GM19238 (cell line): ENCODE data around the gene SELENOO.

Experiments
- DNase-seq: peaks from one replicate; pipeline ENCODE4 v3.0.0; 2011; ENCODE audit warnings: low spot score; ENCODE audit not compliant: insufficient read length

Gene SELENOO

DNA sequence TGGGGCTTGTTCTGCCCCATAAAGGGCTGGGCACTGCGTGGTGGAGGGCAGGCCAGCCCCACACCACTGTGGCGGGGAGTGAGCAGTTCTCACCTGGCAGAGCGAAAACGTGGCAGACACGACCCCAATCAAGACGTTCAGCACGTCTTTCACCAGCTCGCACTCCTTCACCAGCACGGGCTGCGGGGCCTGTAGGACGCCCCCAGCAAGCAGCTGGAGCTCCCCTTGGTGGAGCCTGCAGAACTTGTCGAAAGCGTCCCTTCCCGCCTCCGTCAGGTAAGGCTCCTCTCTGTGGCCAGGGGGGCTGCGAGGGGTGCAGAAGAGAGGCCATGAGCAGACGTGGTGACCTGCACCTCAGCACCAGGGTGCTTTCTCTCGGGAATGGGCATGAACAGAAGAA lies 32.4 kb downstream of the SELENOO start:
- DNase-seq: no peak

DNA sequence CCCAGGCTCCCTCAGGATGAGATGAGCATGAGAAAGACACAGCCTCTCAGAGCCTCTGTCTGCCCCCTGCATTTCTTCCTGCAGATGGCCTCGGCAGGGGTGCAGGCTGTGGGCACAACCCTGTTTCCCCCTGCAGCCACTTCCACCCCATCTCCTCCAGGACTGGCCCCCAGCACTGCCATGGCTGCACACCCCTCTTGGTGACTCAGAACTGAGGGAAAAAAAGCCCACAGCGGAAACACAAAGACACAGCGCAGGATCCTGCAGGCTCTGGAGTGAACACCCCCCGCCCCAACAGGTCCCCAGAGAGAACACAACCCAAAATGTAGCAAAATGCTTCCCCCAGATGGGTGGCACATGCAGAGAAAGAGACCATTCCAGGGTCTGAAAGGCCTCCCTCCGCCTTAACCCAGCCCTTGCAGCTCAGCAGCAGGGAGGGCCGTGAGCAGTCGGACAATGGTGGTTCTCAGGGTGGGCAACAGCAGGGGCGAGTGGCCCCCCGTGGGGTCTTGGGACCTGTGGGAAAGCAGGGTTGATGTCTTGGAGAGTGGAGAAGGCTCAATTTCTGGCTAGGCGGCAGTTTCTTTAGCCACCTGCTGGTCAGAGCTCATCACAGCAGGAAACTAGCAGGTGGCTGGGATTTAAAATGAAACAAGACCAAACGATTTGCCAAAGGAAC lies 36.1 kb downstream of the SELENOO start:
- DNase-seq: no peak

DNA sequence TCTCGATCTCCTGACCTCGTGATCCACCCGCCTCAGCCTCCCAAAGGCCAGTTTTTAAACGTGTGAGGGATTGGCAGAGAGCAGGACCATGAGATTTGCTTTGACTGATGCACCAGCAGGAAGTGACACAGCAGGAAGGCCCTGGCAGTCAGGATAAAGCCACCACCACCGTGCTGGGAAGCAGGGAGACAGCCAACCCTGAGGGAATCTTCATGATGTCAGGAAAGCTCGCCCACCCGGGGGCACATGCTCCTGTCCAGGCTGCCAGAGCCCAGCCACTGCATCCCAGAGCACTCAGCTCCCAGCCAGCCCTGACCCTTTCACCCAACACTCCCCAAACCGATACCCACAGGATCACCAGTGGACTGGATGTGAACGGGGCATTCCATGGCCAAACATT lies 37.9 kb downstream of the SELENOO start:
- no peak for DNase-seq

DNA sequence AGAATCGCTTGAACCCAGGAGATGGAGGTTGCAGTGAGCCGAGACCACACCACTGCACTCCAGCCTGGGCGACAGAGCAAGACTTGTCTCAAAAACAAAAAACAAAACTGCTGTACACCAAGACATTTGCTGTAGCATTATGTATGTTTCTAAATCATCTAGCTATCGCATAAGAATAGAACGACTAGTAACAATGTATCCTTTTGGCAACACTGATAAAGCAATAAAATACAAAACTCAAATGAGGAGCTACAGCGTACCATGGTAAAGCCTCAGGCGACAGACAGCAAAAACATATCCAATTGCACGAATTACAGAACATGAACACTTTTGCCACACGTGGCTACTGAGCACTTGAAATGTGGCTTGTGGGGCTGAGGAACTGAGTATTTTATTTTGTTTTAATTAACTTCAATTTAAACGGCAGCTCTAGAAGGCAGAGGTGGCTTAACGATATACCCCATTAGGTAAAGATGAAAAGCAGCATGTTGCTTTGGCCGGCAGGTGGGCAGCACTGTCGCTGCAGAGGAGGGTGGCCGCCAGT lies 41.7 kb downstream of the SELENOO start:
- no peak for DNase-seq

DNA sequence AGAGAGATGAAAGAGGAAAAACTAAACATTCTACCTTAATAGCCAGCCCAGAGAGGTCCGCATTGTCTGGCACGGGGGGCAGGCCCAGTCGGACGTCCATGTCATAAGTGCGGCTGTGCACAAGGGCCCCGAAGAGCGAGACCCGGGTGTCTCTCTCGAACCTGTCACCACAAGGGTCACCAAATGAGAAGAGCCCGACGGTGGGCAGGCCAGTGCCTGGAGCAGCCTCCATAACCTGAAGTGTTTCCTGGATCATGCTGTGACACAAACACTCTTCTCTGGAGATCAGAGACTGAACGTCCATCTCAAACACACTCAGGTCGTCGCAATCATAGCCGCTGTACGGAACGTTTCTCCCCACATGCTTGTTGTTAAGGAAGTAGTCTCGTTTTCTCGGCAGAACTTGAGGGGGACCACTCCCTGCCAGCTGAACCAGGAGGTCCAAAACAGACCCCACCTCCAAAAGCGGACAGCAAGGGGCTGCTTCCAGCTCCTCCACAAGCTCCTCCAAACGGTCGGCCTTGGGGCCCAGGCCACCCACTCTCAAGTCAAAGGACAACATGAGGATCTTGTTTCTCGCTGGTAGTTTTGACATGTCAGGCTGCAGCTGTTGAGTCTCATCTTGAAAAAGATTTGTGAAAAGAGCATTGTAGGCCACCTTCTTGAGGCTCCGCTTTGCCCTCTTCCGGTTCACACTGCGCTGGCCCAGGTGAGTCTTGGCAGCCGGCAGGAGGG lies 43.0 kb downstream of the SELENOO start:
- no peak for DNase-seq

DNA sequence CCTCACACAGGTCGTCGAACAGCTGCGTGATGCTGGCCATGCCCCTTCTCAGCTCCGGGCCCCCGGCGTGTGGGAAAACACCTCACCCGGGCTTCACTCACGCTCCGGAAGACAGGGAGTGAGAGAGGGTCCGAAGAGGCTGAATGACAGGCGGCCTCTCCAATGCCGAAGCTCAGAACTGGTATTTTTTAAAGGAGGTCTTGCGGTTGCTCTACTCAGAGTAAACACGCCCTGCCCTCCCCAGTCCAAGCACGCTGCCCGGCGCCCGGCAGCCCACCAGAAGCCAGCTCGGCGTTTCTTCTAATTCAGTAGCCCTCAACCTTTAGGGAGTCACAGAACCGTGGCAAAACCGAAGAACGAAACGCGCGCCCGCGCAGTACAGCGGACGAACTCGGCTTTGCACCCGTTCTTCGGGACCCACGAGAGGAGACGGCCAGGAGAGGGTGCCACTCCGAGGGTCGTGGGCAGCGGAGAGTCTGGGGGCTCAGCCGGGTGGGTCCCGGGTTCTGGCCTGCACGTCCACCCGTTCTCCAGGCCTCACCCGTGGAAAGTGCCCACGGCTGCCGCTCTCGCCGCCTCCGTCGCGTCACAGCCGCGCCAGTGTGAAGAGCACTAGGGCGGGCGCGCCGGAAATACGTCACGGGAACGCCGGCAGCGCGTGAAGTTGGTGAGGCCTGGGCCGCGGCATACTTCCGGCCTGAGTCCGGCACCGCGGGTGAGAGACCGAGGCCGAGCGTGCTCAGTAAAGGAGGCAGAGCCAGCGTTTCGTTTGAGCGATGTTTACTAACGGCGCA lies 43.8 kb downstream of the SELENOO start, which contains the start of gene TUBGCP6:
TSS of gene TUBGCP6 (minus strand) at position 604 of the 794 bp plus-strand sequence. CDS start at position 40, 564 bp downstream.
- peak; percentile 93 for DNase-seq

DNA sequence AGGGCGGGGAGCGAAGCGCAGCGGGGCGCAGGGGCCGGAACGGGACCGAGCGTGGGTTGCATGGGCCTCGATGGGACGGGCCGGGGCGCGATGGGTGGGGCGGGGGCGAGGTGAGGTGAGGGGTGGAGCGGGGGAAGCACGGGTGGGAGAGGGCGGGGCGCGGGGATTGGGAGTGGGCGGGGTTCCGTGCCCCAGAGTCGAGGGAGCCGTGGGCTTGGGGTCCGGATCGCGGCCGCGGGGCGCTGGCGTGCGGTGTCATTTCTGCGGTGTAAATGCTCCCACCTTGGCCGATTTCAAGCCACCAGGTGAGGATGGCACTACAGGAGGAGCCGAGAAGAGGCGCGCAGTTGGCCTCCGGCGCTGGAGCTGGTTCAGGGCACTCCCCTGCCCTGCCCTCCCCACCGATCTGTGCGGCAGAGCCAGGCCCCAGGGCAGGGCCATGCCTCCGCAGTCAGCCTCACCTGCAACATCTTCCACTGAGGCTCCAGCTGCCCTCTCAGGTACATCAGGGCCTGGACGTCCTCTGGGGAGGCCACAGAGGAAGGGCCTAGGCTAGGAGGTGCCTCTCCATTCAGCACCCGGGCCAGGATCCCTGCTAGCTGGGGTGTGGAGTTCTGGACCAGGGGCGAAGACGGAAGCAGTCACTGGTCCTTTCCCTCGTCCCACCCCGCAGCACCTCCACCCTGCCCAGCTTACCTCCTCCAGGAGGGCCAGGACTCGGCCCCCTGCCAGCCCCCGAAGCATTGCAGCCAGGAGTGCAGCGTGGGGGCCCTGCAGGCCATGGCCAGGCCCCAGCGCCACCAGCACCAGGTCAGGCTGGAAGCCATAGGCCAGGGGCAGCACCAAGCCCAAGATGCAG lies 44.6 kb downstream of the SELENOO start:
- no peak for DNase-seq

DNA sequence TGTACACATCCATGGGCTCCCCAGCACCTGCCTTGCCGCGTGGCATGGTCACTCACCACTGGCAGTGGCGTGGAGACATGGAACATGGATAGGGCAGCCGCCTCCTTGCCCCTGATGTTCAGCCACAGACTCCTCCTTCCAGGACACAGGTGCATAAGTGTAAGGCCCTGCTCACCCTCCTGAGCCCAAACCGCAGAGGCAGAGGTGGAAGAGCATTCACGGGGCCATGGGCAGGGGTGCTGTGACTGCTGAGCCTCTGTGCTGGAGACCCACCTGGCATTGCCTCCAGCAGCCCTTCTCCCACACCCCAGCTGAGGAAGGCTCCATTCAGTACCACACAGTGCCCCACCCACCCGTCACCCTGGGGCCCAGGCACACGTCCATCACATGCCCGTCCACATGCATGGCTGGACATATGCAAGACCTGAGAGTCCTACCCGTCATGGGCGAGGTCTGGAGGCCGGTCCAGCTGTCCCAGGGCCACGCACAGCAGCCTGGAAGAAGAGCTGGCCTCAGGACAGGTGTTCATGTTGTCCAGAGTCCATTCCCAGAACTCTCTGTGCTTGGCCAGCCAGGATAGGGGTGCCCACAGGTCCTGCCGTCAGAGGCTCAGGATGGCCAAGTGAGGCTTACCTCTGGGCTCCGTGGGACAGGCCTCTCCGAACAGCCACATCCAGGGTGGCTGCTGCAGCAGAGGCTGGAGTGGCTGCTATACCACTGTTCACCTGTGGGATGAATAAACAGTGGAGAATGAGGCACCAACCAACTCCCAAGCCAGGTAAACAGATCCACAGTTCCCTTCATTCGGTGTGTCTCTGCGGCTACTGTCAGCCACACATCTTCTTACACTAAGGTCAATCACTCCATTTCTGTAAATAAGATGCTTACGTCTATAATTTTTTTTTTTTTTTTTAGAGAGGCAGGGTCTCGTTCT lies 45.7 kb downstream of the SELENOO start:
- DNase-seq: no peak

DNA sequence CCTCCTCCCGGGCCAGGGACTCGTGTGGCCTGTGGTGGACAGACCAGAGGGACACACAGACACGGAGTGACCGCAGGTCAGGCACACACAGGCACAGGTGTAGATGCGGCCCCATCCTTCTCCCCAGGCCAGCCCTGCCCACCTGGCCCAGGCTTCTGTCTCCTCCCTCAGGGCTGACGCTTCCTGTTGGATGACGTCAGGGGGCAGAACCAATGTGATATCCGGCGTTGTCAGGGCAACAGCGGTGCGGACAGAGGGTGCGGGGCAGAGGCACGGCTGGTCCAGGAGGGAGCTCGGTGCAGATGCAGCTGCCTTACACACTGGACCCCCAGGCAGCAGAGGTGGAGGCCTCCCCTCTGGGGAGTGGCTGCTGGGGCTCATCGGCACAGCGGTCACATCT lies 46.9 kb downstream of the SELENOO start:
- no peak for DNase-seq

DNA sequence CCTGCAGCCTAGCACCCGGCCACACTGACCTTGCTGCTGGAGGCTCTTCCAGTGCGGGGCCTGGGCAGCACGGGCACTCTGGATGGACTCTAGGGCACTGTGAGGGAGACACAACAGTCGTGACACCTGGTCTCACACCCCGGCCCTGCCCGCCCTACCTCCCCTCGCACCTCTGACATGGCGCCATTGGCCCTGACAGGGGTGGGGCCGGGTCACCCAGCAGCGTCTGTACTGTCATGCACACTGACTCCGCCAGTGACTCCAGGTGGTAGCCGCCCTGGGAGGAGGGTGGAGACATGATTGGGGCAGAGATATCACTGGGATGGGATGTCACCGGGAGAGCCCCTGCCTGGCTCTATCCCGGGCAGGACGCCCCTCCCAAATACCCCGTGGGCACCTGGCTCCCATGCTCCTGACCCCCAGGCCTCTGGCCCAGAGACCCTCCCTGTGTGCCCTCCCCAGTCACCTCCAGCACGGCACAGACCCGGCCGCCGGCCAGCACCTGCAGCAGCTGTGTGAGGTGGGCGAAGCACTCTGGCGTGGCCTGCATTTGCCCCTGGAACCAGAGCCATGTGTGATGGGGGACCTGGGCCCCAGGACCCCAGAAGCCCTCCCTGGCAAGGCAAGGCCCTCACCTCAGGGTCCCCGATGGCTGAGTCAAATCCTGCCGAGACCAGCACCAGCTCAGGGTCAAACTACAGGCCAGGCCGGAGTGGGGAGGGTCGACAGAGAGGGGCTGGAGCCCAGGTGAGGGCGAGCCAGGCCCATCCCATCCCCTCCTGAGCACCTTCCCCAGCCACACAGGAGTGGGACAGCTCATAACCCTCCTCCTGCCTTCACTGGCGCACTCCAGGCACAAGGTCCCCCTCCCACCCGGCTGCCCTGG lies 47.6 kb downstream of the SELENOO start:
- DNase-seq: no peak

DNA sequence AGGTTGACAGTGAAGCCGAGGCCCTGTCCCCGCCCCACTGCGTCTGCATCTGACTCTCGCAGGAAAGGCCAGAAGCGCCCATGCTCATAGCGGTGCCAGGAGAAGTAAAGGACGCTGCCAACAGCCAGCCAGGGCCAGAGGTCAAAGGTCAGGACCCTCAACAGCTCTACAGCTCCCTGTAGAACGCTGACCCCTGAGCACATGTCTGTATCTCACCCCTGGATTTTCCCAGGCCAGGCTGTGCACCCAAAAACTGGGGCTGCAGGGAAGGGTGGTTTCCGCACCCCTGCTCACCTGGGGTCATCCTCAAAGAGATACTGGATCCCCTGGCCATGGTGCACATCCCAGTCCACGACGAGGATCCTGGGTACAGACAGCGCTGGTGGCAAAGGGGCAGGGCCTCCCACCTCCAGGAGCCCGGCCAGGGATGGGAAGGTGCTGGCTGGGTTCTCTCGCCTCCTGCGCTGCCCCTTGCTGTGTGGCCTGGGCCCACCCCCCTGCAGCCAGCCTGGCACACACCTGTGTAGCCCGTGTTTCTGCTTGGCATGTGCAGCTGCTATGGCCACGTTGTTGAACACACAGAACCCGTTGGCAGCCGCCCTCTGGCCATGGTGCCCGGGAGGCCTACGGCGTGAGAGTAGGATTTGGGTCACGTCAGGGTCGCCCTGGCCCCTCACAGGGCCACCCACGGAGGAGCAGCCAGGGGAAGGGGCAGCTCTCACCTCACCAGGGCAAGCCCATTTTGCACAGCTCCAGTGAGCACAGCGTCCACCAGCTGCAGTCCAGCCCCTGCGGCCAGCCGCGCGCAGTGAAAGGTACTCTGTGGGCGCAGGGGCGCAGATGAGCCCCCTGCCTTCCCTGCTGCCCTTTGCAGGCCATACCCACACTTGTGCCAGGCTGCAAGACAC lies 48.8 kb downstream of the SELENOO start:
- DNase-seq: no peak

DNA sequence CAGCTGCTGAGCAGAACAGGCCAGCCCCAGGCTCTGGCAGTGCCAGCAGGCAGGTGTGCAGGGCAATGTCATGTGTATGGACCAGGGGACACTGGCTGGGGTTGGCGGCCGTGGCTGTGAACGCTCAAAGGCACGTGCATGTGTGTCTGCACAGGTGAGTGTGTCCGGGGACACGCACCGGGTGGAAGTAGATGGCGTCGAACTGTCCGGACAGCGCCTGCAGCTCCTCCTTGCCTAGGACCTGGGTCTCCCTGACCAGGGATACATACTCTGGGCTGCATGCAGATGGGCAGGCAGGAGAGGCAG lies 49.4 kb downstream of the SELENOO start:
- DNase-seq: no peak

DNA sequence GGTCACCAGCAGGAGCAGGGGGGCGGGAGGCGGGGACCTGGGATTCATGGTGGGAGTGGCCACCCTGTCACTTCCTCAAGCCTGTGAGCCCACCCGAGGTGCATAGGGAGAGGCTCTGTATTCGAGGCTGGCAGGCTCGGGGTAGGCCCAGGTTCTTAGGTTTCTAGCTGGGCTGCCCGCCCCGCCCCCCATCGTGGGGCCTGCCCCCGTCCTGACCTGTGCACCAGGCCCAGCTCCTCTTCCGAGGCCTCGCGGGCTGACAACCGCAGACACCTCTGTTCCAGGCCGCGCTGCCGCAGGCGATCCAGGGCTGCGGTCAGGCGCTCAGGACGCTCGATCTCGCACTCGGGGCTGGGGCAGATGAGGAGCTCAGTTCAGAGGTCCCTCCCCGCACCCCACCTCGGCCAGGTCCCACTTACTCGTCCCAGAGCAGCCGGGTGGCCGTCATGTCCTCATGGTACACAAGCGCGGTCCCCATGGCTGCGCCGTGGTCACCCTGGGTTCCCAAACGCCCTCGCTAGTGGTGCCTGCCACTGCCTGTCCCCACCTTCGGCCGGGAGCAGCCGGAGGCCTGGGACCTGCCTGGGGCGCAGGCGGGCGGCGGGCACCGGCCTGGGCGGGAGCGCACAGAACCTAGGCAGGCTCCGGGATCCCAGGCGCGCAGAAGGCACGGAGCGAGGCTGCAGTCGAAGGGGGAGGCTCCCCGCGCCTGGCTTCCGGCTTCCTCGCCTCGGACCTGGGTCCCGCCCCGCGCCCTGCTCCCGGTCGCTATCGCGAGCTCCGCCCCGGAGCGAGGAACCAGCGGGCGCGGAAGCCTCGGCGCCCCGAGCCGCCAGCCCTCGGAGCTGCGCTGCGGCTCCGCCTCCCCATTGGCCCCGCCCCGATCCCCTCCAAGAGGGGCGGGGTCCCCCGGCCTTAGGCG lies 50.0 kb downstream of the SELENOO start, which contains the start of gene HDAC10:
TSS of gene HDAC10 (minus strand) at position 711 of the 922 bp plus-strand sequence. CDS start at position 478, 233 bp downstream.
- peak; percentile 92 for DNase-seq

DNA sequence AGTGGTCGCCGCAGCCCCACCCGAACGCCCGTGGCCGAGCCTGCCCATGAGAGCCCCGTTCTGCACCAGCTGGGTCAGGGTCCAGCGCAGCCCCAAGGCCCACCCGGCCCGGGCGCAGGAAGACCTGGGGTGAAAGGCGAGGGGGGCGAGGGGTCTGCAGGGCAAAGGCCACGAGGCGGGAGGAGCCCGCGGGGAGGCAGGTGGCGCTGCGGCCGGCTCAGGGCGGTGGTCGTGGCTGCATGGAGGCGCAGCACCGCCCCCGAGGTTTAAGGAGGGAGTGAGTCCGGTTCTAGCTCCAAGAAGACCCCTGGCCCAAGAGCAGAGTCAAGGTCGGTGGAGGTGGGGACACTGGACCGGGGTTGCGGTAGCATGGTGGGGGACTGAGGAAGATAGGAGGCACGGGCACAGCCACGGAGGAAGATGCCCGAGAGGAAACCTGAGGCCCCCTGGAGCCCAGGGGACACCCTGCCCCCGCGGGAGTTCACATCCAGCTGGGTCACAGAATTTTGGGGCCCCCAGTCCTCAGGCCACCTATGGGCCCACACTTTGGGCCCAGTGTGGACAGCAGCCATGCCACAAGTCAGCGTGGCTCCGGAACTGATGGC lies 50.8 kb downstream of the SELENOO start:
- DNase-seq: no peak

DNA sequence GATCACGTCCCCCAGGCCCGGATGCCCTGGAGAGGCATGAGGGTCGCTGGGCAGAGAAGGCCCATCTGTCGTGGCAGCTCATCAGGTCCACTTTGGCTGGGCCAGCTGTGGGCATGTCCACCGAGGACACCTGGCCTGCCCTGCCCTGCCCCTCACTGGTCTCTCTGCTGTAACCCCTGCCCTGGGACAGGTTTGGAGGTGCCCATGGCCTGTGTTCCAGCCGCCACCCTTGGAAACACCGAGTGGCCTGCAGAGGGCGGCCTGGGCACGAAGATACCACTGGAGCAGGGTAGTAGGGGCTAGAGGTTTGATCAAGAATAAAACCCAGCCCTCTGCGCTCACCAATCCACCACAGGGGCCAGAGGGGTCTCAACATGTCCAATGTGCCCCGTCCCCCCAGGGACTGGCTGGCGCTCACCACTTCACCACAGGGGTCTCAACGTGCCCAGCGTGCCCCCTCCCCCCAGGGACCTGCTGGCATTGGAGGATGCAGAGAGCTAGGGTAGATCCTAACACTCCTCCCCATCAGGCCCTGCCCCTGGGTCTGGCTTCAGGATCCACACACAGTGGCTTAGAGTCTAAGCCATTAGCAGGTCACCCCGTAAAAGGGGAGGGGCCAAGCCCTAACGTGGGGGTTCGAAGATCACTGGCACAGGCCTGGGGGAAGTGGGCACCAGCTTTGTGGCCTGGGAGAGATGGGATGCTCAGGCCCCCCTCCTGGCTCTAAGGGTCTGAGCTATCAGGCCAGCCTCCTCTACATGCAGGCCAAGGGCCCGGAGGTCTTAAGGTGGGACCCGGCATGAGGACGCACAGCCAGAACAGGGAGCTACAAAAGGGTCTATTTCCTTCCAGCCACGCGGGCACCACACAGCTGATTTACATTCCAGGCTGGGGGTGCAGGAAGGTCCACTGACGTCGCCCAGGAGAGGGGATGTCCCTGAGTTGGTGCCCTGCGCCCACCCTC lies 51.6 kb downstream of the SELENOO start:
- no peak for DNase-seq
